Hepatocyte (in vitro differentiated cells): ENCODE results near the gene KRT81. TPM values are rescaled to one million over a fixed set of nuclear protein-coding genes. Genes with fewer than 3 reads are reported as not detected.
"Not testable (repeated sequence)": the region's sequence is repeated elsewhere in the genome, so short reads cannot be mapped to it uniquely, and the experiment has no call there.

Source experiments
- DNase-seq: peaks from one replicate; pipeline ENCODE4 v3.0.0-alpha.2; 2016; ENCODE audit warnings: low spot score
- H2AFZ ChIP-seq: fragments of 200-600 bp; sonication (generic); 2 replicates; pipeline ENCODE4 v1.6.0; 2016; ENCODE audit warnings: antibody characterized with exemption, mild to moderate bottlenecking
- H3K27ac ChIP-seq: fragments of 200-600 bp; sonication (generic); 2 replicates; pipeline ENCODE4 v1.5.1; 2016; ENCODE audit warnings: mild to moderate bottlenecking
- H3K27me3 ChIP-seq: fragments of 200-600 bp; sonication (generic); 2 replicates; pipeline ENCODE4 v1.6.1; 2016
- H3K36me3 ChIP-seq: fragments of 200-600 bp; sonication (generic); replicated peaks from 2 replicates; pipeline ENCODE4 v1.5.1; 2016; ENCODE audit warnings: low read depth; ENCODE audit not compliant: insufficient read depth
- H3K4me1 ChIP-seq: fragments of 200-600 bp; sonication (generic); 2 replicates; pipeline ENCODE4 v1.5.1; 2016; ENCODE audit warnings: mild to moderate bottlenecking, moderate library complexity; ENCODE audit not compliant: insufficient read depth
- H3K4me2 ChIP-seq: fragments of 200-600 bp; sonication (generic); 2 replicates; pipeline ENCODE4 v1.6.0; 2016
- H3K4me3 ChIP-seq: fragments of 200-600 bp; sonication (generic); 2 replicates; pipeline ENCODE4 v1.5.1; 2016; ENCODE audit warnings: mild to moderate bottlenecking
- H3K79me2 ChIP-seq: fragments of 200-600 bp; sonication (generic); 2 replicates; pipeline ENCODE4 v1.6.0; 2017; ENCODE audit warnings: mild to moderate bottlenecking
- H3K9me2 ChIP-seq: fragments of 200-600 bp; sonication (generic); replicated peaks from 2 replicates; pipeline ENCODE4 v1.6.0; 2017; ENCODE audit warnings: mild to moderate bottlenecking; ENCODE audit not compliant: insufficient read depth
- H3K9me3 ChIP-seq: fragments of 200-600 bp; sonication (generic); 2 replicates; pipeline ENCODE4 v1.5.1; 2016; ENCODE audit warnings: low read depth, mild to moderate bottlenecking
- H4K20me1 ChIP-seq: fragments of 200-600 bp; sonication (generic); 2 replicates; pipeline ENCODE4 v1.6.0; 2016; ENCODE audit warnings: mild to moderate bottlenecking; ENCODE audit not compliant: insufficient read depth, poor library complexity, severe bottlenecking
- CTCF ChIP-seq: fragments of 200-600 bp; sonication (generic); IDR thresholded peaks from 2 replicates; pipeline ENCODE4 v1.5.1; 2016; ENCODE audit warnings: antibody characterized with exemption, mild to moderate bottlenecking; ENCODE audit not compliant: poor library complexity
- EZH2 ChIP-seq: fragments of 200-600 bp; sonication (generic); IDR thresholded peaks from 2 replicates; pipeline ENCODE4 v1.6.1; 2016; ENCODE audit warnings: antibody characterized with exemption, mild to moderate bottlenecking, borderline replicate concordance
- EZH2phosphoT487 ChIP-seq: fragments of 200-600 bp; sonication (generic); IDR thresholded peaks from one replicate; pipeline ENCODE4 v1.6.1; 2018; ENCODE audit warnings: antibody characterized with exemption, mild to moderate bottlenecking, low read depth, moderate library complexity; ENCODE audit not compliant: unreplicated experiment, severe bottlenecking
- WGBS: methylation state at CpG from one replicate; pipeline ENCODE4 v1.1.6; 2016; ENCODE audit warnings: low lambda C conversion rate; ENCODE audit errors: missing lambda C conversion rate; 5-methylcytosine and 5-hydroxymethylcytosine counted together
- polyA plus RNA-seq: library from polyadenylated mRNA; unstranded; fragments of >200 nt; fragmentation: Nextera tagmentation; extraction: Ambion mirVana; gene quantifications from 2 replicates; pipeline ENCODE4 v1.2.1, GENCODE V29; 2016
- total RNA-seq: library from RNA; depleted of rRNA; stranded (reverse); fragments of >200 nt; gene quantifications from 2 replicates; pipeline ENCODE4 v1.2.3, GENCODE V29; 2014

Gene KRT81
- total and polyA plus RNA-seq, 2 experiments from 2014 or later: not detected

- no peaks in the 10 kb centered on the region for H3K79me2 ChIP-seq
These were observed 15.4 kb upstream of the KRT81 start for GRCh38 chr12:52306731-52307130.

GRCh38 chr12:52305921-52306705 lies 14.8 kb upstream of the KRT81 start:
- DNase-seq: no peak
- no peak for TF ChIP-seq EZH2
- peak; percentile 27 for TF ChIP-seq CTCF

More at GRCh38 chr12:52306731-52307130, 15.4 kb upstream of the KRT81 start:
- DNase-seq: no peak
- Histone ChIP-seq H3K9me2 (no peaks in the 10 kb centered on the region), H3K4me2 (no peak overlapping the region), H3K4me3 (no peak overlapping the region), H4K20me1 (no peaks in the 10 kb centered on the region), H3K9me3 (no peaks in the 10 kb centered on the region), H3K4me1 (peaks cover 6% of the 10 kb centered on the region), H2AFZ (no peak overlapping the region), H3K27me3 (peaks cover 22% of the 10 kb centered on the region), H3K27ac (no peak overlapping the region), H3K36me3 (no peaks in the 10 kb centered on the region)
- WGBS: 97% methylated on average over 2 of the region's 2 CpGs
- TF ChIP-seq EZH2 (no peak), CTCF (no peak), EZH2phosphoT487 (no peak)

GRCh38 chr12:52304941-52305411 lies 13.6 kb upstream of the KRT81 start:
- not testable (repeated sequence) for H3K9me3 ChIP-seq, DNase-seq, H3K4me2 ChIP-seq, H3K9me2 ChIP-seq, H3K4me1 ChIP-seq, H3K4me3 ChIP-seq, H2AFZ ChIP-seq, H3K36me3 ChIP-seq, H4K20me1 ChIP-seq, H3K79me2 ChIP-seq, H3K27ac ChIP-seq
- H3K27me3 ChIP-seq: peaks cover 19% of the 10 kb centered on the region
- 83% methylated on average over 15 of the region's 15 CpGs for WGBS

More at GRCh38 chr12:52305921-52306705, 14.8 kb upstream of the KRT81 start:
- Histone ChIP-seq H3K9me3 (no peaks in the 10 kb centered on the region), H3K4me1 (peaks cover 6% of the 10 kb centered on the region), H3K9me2 (no peaks in the 10 kb centered on the region), H3K36me3 (no peaks in the 10 kb centered on the region), H3K4me3 (no peak overlapping the region), H3K27me3 (peaks cover 22% of the 10 kb centered on the region), H3K4me2 (no peak overlapping the region), H3K79me2 (no peaks in the 10 kb centered on the region), H3K27ac (no peak overlapping the region), H2AFZ (no peak overlapping the region), H4K20me1 (no peaks in the 10 kb centered on the region)
- WGBS: 68% methylated on average over 11 of the region's 11 CpGs

- not testable (repeated sequence) for H3K9me3 ChIP-seq, H3K4me2 ChIP-seq
- WGBS: no CpG with 5 or more reads among the region's 5 CpGs
These were observed 11.0 kb upstream of the KRT81 start for GRCh38 chr12:52302242-52302914.

GRCh38 chr12:52301721-52302120 lies 10.4 kb upstream of the KRT81 start:
- not testable (repeated sequence) for H3K27ac ChIP-seq, H4K20me1 ChIP-seq, DNase-seq, H3K4me1 ChIP-seq, H3K9me3 ChIP-seq, H3K9me2 ChIP-seq, H3K4me3 ChIP-seq, H3K36me3 ChIP-seq, H2AFZ ChIP-seq, H3K79me2 ChIP-seq, H3K4me2 ChIP-seq
- peaks cover 20% of the 10 kb centered on the region for H3K27me3 ChIP-seq
- WGBS: 88% methylated on average over 28 of the region's 31 CpGs

More at GRCh38 chr12:52302242-52302914, 11.0 kb upstream of the KRT81 start:
- peaks cover 20% of the 10 kb centered on the region for H3K27me3 ChIP-seq
- H3K4me1 ChIP-seq, H3K9me2 ChIP-seq, H3K27ac ChIP-seq, H3K79me2 ChIP-seq, H3K4me3 ChIP-seq, H2AFZ ChIP-seq, H4K20me1 ChIP-seq, DNase-seq, H3K36me3 ChIP-seq: not testable (repeated sequence)
